ENCODE data around the gene PREP.
A peak's percentile ranks its signal among the peaks of the same experiment; 100 is the strongest.

GRCh38 chr6:105310371-105310770 is 92.5 kb downstream of the PREP start:
- TF ChIP-seq POLR2A (IDR thresholded peaks at IDR 0.05) = no peak
- peak in 1 of 3 donors; percentile 53 for TF ChIP-seq POLR2AphosphoS5 (IDR thresholded peaks at IDR 0.05)
- no peak for TF ChIP-seq CTCF (IDR thresholded peaks at IDR 0.05)
- no peak for TF ChIP-seq EP300 (IDR thresholded peaks at IDR 0.05; ENCODE audit: low read depth)
